Ascending aorta (tissue), 2 donors: ENCODE data around the gene KANTR. TPM values are rescaled to one million over a fixed set of nuclear protein-coding genes. Genes with fewer than 3 reads are reported as not detected.

ENCODE experiments used
- DNase-seq, 2 donors: peaks; one replicate each; pipeline ENCODE4 v3.0.0-alpha.2; 2019; ENCODE audit warnings: low spot score in 2 of 2
- H3K27ac ChIP-seq, 2 donors: fragments of 200-600 bp; sonication (generic); one replicate each; pipeline ENCODE4 v1.5.1; 2016 to 2017; ENCODE audit warnings: mild to moderate bottlenecking in 1 of 2
- H3K27me3 ChIP-seq: fragments of 200-600 bp; sonication (generic); one replicate; pipeline ENCODE4 v1.5.1; 2017
- H3K36me3 ChIP-seq, 2 donors: fragments of 200-600 bp; sonication (generic); one replicate each; pipeline ENCODE4 v1.5.1; 2016
- H3K4me1 ChIP-seq, 2 donors: fragments of 200-600 bp; sonication (generic); one replicate each; pipeline ENCODE4 v1.5.1; 2016 to 2017; ENCODE audit warnings: mild to moderate bottlenecking in 1 of 2
- H3K4me3 ChIP-seq, 2 donors: fragments of 200-600 bp; sonication (generic); one replicate each; pipeline ENCODE4 v1.5.1; 2016 to 2017; ENCODE audit warnings: mild to moderate bottlenecking in 1 of 2
- H3K9me3 ChIP-seq, 2 donors: fragments of 200-600 bp; sonication (generic); one replicate each; pipeline ENCODE4 v1.5.1; 2016
- intact Hi-C: fragments of 100-400 bp; cut with DNase I; formaldehyde crosslinking; loops from one replicate; pipeline ENCODE4 v1.15.1; 2023
- total RNA-seq: library from RNA; depleted of rRNA; stranded (reverse); fragments of >200 nt; gene quantifications from one replicate; pipeline ENCODE4 v1.1.0, GENCODE V29; 2016
- TF ChIP-seq, protein P1 (sequence below), 3 experiments: fragments of 200-600 bp in 2 of 3; fragments of 450-650 bp in 1 of 3; sonication (generic) in 2 of 3; IDR thresholded peaks; one replicate each; pipeline ENCODE4 v1.5.1; 2016 to 2019; ENCODE audit warnings: antibody characterized with exemption in 3 of 3, mild to moderate bottlenecking in 1 of 3, moderate library complexity in 1 of 3

KANTR gene
- total RNA-seq, 1 donor from 2014 or later = 5.0 TPM

DNA sequence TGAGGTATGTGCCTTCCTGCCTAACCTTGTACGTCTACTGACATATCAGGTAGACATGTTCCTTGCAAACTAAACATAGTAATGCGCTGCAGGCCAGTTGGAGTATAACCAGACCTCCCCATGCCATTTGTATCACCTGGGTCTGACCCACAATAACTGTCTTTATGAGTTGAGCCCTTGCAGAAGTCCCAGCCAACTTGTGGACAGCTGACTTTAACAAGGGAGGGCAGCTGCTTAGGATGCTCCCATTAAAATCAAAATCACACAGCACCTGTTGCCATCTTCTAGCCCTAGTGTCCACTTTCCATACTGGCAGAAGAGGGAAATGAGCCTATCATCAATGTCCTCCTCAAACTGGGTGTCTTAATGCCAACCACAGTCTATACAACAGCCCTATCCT lies 41.6 kb downstream of the KANTR start:
- intact Hi-C loops = no loop called here
- Histone ChIP-seq H3K36me3 (no peaks in the 10 kb centered on the region), H3K27ac (no peak overlapping the region), H3K4me3 (no peak overlapping the region), H3K4me1 (no peaks in the 10 kb centered on the region), H3K9me3 (no peaks in the 10 kb centered on the region), H3K27me3 (no peaks in the 10 kb centered on the region)
- DNase-seq = no peak
- TF ChIP-seq, protein P1, sequence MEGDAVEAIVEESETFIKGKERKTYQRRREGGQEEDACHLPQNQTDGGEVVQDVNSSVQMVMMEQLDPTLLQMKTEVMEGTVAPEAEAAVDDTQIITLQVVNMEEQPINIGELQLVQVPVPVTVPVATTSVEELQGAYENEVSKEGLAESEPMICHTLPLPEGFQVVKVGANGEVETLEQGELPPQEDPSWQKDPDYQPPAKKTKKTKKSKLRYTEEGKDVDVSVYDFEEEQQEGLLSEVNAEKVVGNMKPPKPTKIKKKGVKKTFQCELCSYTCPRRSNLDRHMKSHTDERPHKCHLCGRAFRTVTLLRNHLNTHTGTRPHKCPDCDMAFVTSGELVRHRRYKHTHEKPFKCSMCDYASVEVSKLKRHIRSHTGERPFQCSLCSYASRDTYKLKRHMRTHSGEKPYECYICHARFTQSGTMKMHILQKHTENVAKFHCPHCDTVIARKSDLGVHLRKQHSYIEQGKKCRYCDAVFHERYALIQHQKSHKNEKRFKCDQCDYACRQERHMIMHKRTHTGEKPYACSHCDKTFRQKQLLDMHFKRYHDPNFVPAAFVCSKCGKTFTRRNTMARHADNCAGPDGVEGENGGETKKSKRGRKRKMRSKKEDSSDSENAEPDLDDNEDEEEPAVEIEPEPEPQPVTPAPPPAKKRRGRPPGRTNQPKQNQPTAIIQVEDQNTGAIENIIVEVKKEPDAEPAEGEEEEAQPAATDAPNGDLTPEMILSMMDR (IDR thresholded peaks at IDR 0.05) = no peak

DNA sequence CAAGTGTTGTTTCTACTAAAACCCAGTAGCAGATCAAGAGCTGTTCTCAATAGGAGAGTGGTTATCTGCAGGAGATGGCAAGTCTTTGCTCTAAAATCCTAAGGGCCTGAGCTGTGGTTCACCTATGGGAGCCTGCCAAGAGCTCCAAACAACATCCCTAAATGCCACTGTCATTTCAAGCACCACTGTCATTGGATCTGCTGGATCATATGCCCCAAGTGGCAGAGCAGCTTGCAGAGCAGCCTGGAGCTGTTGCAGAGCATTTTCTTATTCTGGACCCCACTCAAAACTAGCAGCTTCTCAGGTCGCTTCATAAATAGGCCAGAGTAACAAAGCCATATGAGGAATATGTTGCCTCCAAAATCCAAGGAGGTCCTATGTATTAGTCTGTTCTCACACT lies 59.6 kb downstream of the KANTR start:
- Histone ChIP-seq H3K36me3 (no peaks in the 10 kb centered on the region), H3K27me3 (no peaks in the 10 kb centered on the region), H3K4me1 (no peaks in the 10 kb centered on the region), H3K27ac (no peak overlapping the region), H3K4me3 (no peak overlapping the region), H3K9me3 (no peaks in the 10 kb centered on the region)
- intact Hi-C loops = no loop called here
- TF ChIP-seq, protein P1 (IDR thresholded peaks at IDR 0.05) = no peak
- no peak for DNase-seq

DNA sequence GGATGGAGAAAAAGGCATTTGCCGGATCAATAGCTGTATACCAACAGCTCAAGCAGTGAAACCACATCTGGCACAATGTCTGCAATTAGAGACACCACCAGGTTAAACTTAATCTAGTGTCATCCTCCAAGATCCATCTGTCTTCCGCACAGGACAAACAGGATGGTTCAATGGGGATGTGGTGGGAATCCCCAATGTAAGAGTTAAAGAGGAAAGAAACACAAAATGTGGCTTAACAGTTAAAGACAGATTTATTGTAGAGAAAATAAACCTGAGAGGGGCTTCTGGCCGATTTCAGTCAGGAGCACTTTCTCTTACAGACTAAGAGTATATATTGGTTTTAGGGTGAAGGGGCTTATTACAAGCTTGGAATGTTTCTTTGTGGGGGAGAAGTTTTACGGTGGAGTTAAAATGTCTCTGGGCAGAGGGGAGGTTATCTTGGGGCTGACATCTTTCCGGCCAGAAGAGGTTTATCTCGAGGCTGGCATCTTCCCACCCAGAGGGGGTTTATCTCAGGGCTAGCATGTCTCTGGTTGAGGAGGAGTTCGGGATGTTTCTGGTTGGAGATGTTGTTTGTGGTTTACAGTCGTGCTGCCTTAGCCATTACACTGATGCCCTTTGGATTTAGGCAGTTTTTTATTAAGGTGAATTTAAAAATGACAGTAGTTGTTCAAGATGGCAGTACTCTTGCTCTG lies 61.7 kb downstream of the KANTR start:
- no peak for DNase-seq
- Histone ChIP-seq H3K27ac (no peak overlapping the region), H3K4me3 (no peak overlapping the region), H3K36me3 (no peaks in the 10 kb centered on the region), H3K27me3 (no peaks in the 10 kb centered on the region), H3K4me1 (no peaks in the 10 kb centered on the region), H3K9me3 (no peaks in the 10 kb centered on the region)
- TF ChIP-seq, protein P1 (IDR thresholded peaks at IDR 0.05) = no peak
- intact Hi-C loops = no loop called here

DNA sequence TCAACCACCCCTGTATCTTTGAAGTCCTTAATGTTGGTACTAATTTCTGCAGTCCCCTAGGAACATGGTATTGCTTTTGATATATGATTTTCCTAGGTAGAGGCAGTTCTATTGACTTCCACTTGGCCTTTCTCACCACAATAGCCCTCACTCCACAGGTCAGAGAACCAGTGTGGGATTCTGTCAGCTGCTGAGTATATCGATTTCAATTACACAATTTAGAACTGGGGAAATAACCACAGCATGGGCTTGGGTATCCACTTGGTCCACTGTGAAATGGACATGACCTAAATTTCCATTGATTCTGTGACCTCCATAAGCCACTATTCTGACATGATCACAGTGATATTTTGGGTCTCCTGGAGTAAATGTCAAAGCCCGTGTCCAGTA lies 62.3 kb downstream of the KANTR start:
- Histone ChIP-seq H3K27ac (no peak overlapping the region), H3K4me3 (no peak overlapping the region), H3K27me3 (no peaks in the 10 kb centered on the region), H3K4me1 (no peaks in the 10 kb centered on the region), H3K36me3 (no peaks in the 10 kb centered on the region), H3K9me3 (no peaks in the 10 kb centered on the region)
- no peak for DNase-seq
- TF ChIP-seq, protein P1 (IDR thresholded peaks at IDR 0.05) = no peak
- intact Hi-C loops = no loop called here

DNA sequence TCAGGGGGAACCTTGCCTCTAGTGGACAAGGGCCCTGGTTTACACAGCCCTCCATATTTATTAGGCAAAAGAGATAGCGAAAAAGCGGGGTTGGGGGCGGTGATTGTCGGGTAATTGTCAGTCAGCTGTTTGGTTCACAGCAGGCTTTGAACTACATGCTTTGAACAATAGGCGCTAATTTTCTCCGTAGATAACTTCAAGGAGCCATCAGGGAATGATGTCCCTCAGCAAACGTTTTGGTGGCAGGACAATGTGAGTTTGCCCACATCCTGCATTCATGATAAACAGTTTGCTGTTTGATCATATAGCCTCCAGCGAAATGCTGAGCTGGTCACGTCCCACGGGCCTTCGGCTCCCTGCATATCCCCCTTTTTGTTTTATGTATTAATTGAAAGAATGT lies 65.2 kb downstream of the KANTR start:
- TF ChIP-seq, protein P1 (IDR thresholded peaks at IDR 0.05) = no peak
- no peaks in the 10 kb centered on the region for H3K27me3 ChIP-seq
- DNase-seq = no peak
- no peaks in the 10 kb centered on the region for H3K4me1 ChIP-seq
- no peaks in the 10 kb centered on the region for H3K9me3 ChIP-seq
- intact Hi-C loops = no loop called here
- H3K4me3 ChIP-seq = no peak overlapping the region
- H3K27ac ChIP-seq = no peak overlapping the region
- no peaks in the 10 kb centered on the region for H3K36me3 ChIP-seq
